Measurements from ENCODE around the gene GJB3. TPM values are rescaled to one million over a fixed set of nuclear protein-coding genes. Genes with fewer than 3 reads are reported as not detected.

GJB3 gene
- total RNA-seq, 4 donors from 2014 or later, result not detected

DNA sequence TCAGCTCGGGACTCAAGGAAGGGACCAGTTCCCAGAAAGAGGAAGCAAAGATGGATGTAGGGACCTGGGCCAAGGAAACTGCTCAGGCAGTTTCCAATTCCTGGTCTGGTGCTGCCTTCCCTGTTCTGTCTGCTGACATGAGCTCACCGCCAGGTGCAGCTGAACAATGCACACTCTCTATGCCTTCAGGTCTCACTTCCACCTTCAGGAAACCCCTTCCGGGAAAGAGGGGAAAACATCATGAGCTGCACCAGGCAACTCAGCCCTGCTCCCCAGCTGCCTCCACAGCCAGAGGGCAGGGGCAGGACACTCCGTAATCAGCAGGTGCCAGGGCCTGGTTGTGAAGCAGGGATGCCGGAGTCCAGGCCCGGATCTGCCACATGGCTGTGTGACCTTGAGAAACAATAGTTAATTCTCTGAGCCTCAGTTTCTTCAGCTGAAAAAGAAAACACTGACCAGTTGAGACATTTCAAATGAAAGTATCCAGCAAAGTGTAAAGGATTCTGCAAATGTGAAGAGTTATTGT is 50.8 kb downstream of the GJB3 start:
- TF ChIP-seq, protein P1, sequence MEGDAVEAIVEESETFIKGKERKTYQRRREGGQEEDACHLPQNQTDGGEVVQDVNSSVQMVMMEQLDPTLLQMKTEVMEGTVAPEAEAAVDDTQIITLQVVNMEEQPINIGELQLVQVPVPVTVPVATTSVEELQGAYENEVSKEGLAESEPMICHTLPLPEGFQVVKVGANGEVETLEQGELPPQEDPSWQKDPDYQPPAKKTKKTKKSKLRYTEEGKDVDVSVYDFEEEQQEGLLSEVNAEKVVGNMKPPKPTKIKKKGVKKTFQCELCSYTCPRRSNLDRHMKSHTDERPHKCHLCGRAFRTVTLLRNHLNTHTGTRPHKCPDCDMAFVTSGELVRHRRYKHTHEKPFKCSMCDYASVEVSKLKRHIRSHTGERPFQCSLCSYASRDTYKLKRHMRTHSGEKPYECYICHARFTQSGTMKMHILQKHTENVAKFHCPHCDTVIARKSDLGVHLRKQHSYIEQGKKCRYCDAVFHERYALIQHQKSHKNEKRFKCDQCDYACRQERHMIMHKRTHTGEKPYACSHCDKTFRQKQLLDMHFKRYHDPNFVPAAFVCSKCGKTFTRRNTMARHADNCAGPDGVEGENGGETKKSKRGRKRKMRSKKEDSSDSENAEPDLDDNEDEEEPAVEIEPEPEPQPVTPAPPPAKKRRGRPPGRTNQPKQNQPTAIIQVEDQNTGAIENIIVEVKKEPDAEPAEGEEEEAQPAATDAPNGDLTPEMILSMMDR (IDR thresholded peaks at IDR 0.05; ENCODE audit: low read depth), result no peak

DNA sequence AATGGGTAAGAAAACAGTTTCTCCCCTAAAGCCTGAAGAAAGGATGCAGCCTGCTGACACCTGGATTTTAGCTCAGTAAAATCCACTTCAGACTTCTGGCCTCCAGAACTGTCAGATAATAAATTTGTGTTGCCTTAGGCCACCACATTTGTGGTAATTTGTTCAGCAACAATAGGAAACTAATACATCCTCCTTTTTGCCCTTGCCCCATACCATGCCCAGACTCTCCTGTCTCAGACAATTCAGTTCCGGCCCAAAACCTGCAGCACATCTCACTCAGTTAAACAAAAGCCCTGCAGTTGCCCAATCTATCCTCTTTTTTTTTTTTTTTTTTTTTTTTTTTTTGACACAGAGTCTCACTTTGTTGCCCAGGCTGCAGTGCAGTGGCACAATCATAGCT is 52.7 kb downstream of the GJB3 start:
- TF ChIP-seq, protein P1 (IDR thresholded peaks at IDR 0.05; ENCODE audit: low read depth), result no peak

Other genes starting within 250 kb of the GJB3 start
- gene GJB5, start 26.2 kb upstream of the GJB3 start, total RNA-seq, result not detected
- not detected for gene GJB4, start 21.5 kb upstream of the GJB3 start, total RNA-seq
- 10 to 100 TPM in 3 of 4 donors, 1 to 10 TPM in 1; 9.9 to 56.1 (median 34.2) TPM for gene GJA4, start 11.8 kb downstream of the GJB3 start, total RNA-seq
- 10 to 100 TPM; 23.3 to 25.3 (median 24.1) TPM for gene SMIM12, start 78.5 kb downstream of the GJB3 start, total RNA-seq
- under 1 TPM in 1 of 4 donors, not detected in 3; 0.17 TPM for gene DLGAP3, start 148.4 kb downstream of the GJB3 start, total RNA-seq
- 10 to 100 TPM; 44.3 to 67.5 (median 55.2) TPM for gene TMEM35B, start 204.1 kb downstream of the GJB3 start, total RNA-seq

Measured in subcutaneous adipose tissue (tissue), 4 donors.